NB4 (cell line): ENCODE measurements around the gene ZEB2.

ENCODE experiments used
- DNase-seq: peaks from one replicate; pipeline ENCODE4 v3.0.0; 2010; ENCODE audit warnings: low read depth
- H3K4me3 ChIP-seq: one replicate; pipeline ENCODE4 v1.5.1; 2011; ENCODE audit warnings: mild to moderate bottlenecking, low read depth, low read length, moderate library complexity
- CTCF ChIP-seq: IDR thresholded peaks from one replicate; pipeline ENCODE4 v1.5.1; 2012; ENCODE audit warnings: low read depth, low read length
- MAX ChIP-seq: IDR thresholded peaks from 2 replicates; pipeline ENCODE4 v1.6.1; 2011; ENCODE audit warnings: low read depth, low read length
- MYC ChIP-seq: IDR thresholded peaks from 2 replicates; pipeline ENCODE4 v1.6.1; 2011; ENCODE audit warnings: low read depth, low read length
- POLR2A ChIP-seq: IDR thresholded peaks from 2 replicates; pipeline ENCODE4 v1.6.1; 2011; ENCODE audit warnings: mild to moderate bottlenecking; ENCODE audit not compliant: insufficient read length; ENCODE audit errors: extremely low read depth

The ZEB2 gene

GRCh38 chr2:144432921-144433320, 87.0 kb downstream of the ZEB2 start:
- no peak for DNase-seq
- no peak for TF ChIP-seq MYC
- TF ChIP-seq POLR2A = no peak
- no peak for TF ChIP-seq MAX
- TF ChIP-seq CTCF = no peak
- no peak overlapping the region for H3K4me3 ChIP-seq

GRCh38 chr2:144431998-144432397, 87.9 kb downstream of the ZEB2 start:
- H3K4me3 ChIP-seq = no peak overlapping the region
- no peak for DNase-seq
- TF ChIP-seq MYC (no peak), MAX (no peak), CTCF (no peak), POLR2A (no peak)

- TF ChIP-seq CTCF (no peak), MAX (no peak), POLR2A (no peak), MYC (no peak)
- no peak for DNase-seq
- H3K4me3 ChIP-seq = no peak overlapping the region
These were observed 88.5 kb downstream of the ZEB2 start for GRCh38 chr2:144431392-144431783.

- no peak for DNase-seq
- no peak for TF ChIP-seq CTCF
- TF ChIP-seq POLR2A = no peak
- no peak for TF ChIP-seq MAX
- no peak for TF ChIP-seq MYC
- H3K4me3 ChIP-seq = no peak overlapping the region
These were observed 89.1 kb downstream of the ZEB2 start for GRCh38 chr2:144430722-144431391.

- no peak for DNase-seq
- TF ChIP-seq POLR2A = no peak
- TF ChIP-seq MYC = no peak
- no peak for TF ChIP-seq CTCF
- TF ChIP-seq MAX = no peak
- no peak overlapping the region for H3K4me3 ChIP-seq
These were observed 90.4 kb downstream of the ZEB2 start for GRCh38 chr2:144429396-144430112.
